Measurements from ENCODE around the gene VDAC1. TPM values are rescaled to one million over a fixed set of nuclear protein-coding genes. Genes with fewer than 3 reads are reported as not detected.

Gene VDAC1
- total RNA-seq, 4 donors from 2014 or later: 106 to 210 (median 180) TPM

DNA sequence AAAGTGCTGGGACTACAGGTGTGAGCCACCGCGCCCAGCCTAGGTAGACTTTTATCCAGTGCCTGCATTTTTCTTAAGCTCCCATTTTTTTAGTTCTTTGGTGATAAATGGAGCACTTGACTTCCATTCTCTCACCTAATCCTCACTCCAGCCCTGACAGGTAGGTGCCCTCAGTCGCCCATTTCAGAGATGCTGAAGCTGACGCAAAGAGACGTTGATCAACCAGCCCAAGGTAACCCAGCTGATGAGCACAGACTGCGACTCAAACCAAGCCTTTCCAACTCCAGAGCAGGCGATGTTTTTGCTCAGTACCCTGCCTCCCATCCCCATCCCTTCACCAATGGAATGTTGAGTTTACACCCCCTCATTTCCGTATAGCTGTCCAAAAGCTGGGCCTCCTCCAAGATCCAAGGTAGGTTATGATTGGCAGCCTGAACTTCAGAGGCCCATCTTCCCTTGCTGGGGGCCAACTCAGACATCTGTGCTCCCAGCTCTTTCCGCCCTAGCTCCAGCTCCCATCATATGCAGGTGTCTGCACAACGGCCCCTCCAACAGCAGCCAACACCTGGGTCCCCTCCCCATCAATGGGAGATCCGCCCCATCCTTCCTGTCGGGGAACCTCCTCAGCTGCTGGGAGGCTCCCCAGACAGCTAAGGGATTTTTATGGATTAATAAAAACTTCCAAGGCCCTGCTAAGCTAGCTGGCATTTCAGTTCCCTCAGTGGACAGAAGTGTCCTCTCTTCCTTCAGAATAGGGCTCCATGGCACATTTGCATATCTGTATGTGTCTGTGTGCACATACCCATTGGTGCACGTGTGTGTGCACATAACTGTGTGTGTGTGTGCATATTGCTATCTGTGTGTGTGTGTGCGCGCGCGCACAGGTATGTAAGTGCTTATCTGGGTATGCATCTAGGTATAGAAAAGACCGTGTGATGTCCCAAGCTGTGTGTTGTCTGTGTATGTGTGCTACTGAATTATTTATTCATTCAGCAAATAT lies 39.3 kb upstream of the VDAC1 start:
- no peak for DNase-seq
- no peaks in the 10 kb centered on the region for H3K36me3 ChIP-seq
- TF ChIP-seq POLR2AphosphoS5 (IDR thresholded peaks at IDR 0.05) (no peak), POLR2A (IDR thresholded peaks at IDR 0.05) (no peak), EP300 (IDR thresholded peaks at IDR 0.05; ENCODE audit: low read depth) (no peak)
- TF ChIP-seq, protein P1, sequence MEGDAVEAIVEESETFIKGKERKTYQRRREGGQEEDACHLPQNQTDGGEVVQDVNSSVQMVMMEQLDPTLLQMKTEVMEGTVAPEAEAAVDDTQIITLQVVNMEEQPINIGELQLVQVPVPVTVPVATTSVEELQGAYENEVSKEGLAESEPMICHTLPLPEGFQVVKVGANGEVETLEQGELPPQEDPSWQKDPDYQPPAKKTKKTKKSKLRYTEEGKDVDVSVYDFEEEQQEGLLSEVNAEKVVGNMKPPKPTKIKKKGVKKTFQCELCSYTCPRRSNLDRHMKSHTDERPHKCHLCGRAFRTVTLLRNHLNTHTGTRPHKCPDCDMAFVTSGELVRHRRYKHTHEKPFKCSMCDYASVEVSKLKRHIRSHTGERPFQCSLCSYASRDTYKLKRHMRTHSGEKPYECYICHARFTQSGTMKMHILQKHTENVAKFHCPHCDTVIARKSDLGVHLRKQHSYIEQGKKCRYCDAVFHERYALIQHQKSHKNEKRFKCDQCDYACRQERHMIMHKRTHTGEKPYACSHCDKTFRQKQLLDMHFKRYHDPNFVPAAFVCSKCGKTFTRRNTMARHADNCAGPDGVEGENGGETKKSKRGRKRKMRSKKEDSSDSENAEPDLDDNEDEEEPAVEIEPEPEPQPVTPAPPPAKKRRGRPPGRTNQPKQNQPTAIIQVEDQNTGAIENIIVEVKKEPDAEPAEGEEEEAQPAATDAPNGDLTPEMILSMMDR (IDR thresholded peaks at IDR 0.05): no peak
- H3K27ac ChIP-seq: no peak overlapping the region
- no peaks in the 10 kb centered on the region for H3K4me1 ChIP-seq
- H3K9me3 ChIP-seq: no peaks in the 10 kb centered on the region
- 86 to 89% methylated on average over 3 to 18 of the region's 18 CpGs for WGBS, 2 donors (ENCODE audit: low coverage in 1 of 2)
- no peaks in the 10 kb centered on the region for H3K27me3 ChIP-seq
- in situ Hi-C loops (cut with MboI; ENCODE audit: low pct_ligation_motif_present in 1 of 4, low pct_unique_long_range_greater_than_20kb in 1 of 4, low sequenced_read_pairs in 3 of 4): loop anchor here (5.0 to 25.0 kb wide), 3 partner anchors 98 to 243 kb away; no protein-coding TSS in a partner anchor
- intact Hi-C loops (cut with DNase I; ENCODE audit: low total_unique reads): loop anchor here (5.0 kb wide), 1 partner anchor 103 kb away; no protein-coding TSS in a partner anchor
- no peak overlapping the region for H3K4me3 ChIP-seq

DNA sequence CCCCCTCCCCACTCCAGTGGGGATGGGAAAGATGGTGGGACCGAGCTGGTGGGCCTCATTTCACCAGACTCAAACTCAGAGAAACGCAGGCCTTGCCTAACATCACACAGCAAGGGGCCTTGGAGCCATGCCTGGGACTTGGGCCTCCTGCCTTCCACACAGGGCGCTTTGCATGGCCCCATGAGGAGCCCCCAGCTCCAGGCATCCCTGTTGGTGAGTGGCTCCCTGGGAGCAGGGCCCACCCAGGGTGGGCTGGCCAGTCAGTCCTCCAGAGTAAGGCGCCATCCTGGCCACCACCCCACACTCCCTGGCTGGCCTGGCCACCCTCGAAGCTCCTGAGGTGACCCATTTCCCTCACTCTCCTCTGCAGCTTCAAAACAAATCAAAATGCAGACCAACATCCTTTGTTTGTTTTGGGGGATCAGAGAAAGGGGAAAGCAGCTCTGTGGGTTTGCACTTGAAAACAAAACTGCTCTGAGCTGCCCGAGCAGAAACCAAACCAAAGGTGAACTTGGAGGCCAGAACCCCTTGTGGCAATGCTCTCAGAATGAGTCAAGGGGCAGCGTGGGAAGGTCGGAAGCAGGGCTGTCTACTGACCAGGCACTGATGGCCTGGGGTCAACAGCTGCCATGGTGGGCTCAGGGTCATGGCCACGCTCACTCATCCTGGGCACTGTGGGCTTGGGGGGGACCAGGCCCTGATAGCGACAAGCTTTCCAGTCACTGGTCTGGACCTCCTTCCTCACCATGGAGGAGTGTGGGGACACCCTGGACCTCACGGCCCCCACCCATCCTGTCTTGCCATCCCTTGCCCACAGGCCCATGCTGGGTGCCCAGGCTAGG lies 37.0 kb upstream of the VDAC1 start:
- in situ Hi-C loops (cut with MboI; ENCODE audit: low pct_ligation_motif_present in 1 of 4, low pct_unique_long_range_greater_than_20kb in 1 of 4, low sequenced_read_pairs in 3 of 4): loop anchor here (5.0 to 25.0 kb wide), 3 partner anchors 101 to 246 kb away; no protein-coding TSS in a partner anchor
- H3K4me1 ChIP-seq: no peaks in the 10 kb centered on the region
- 81 to 93% methylated on average over 2 to 11 of the region's 11 CpGs for WGBS, 2 donors (ENCODE audit: low coverage in 1 of 2)
- no peaks in the 10 kb centered on the region for H3K36me3 ChIP-seq
- intact Hi-C loops (cut with DNase I; ENCODE audit: low total_unique reads): loop anchor here (5.0 kb wide), 1 partner anchor 106 kb away; no protein-coding TSS in a partner anchor
- no peak overlapping the region for H3K4me3 ChIP-seq
- TF ChIP-seq EP300 (IDR thresholded peaks at IDR 0.05; ENCODE audit: low read depth) (no peak), POLR2AphosphoS5 (IDR thresholded peaks at IDR 0.05) (no peak), POLR2A (IDR thresholded peaks at IDR 0.05) (no peak)
- TF ChIP-seq, protein P1 (IDR thresholded peaks at IDR 0.05): no peak
- H3K27ac ChIP-seq: no peak overlapping the region
- H3K9me3 ChIP-seq: no peaks in the 10 kb centered on the region
- DNase-seq: no peak
- H3K27me3 ChIP-seq: no peaks in the 10 kb centered on the region

DNA sequence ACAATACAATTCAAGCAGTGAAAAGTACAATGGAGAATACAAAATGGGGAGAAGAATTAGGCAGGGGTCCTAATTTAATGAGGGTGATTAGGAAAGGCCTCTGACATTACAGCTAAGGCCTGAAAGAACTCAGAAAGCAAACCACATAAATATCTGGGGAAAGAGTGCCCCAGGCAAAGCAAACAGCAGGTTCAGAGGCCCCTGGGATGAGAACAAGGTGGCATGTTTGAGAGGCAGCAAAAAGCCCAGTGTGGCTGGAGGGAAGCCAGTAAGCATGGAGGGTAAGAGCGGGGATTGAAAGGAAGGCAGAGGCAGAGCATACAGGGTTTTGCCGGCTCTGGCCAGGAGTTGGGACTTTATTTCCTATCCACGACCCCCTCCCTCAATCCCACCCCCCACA lies 33.4 kb upstream of the VDAC1 start:
- WGBS, 2 donors (ENCODE audit: low coverage in 1 of 2): 63 to 66% methylated on average over 2 to 3 of the region's 3 CpGs
- no peaks in the 10 kb centered on the region for H3K4me1 ChIP-seq
- no peak overlapping the region for H3K27ac ChIP-seq
- in situ Hi-C loops (cut with MboI; ENCODE audit: low pct_ligation_motif_present in 1 of 4, low pct_unique_long_range_greater_than_20kb in 1 of 4, low sequenced_read_pairs in 3 of 4): loop anchor here in 2 of 4 donors (10.0 to 25.0 kb wide), 2 partner anchors 107 to 249 kb away; no protein-coding TSS in a partner anchor
- no peaks in the 10 kb centered on the region for H3K9me3 ChIP-seq
- DNase-seq: no peak
- no peak for TF ChIP-seq POLR2A (IDR thresholded peaks at IDR 0.05)
- TF ChIP-seq EP300 (IDR thresholded peaks at IDR 0.05; ENCODE audit: low read depth): no peak
- TF ChIP-seq POLR2AphosphoS5 (IDR thresholded peaks at IDR 0.05): no peak
- TF ChIP-seq, protein P1 (IDR thresholded peaks at IDR 0.05): no peak
- no peaks in the 10 kb centered on the region for H3K36me3 ChIP-seq
- intact Hi-C loops (cut with DNase I; ENCODE audit: low total_unique reads): no loop called here
- no peaks in the 10 kb centered on the region for H3K27me3 ChIP-seq
- H3K4me3 ChIP-seq: no peak overlapping the region
